ENCODE data around the gene TUSC1. TPM values are rescaled to one million over a fixed set of nuclear protein-coding genes. Genes with fewer than 3 reads are reported as not detected.

Gene TUSC1
- total RNA-seq, 1 experiment from 2014 or later = 22.6 TPM

DNA sequence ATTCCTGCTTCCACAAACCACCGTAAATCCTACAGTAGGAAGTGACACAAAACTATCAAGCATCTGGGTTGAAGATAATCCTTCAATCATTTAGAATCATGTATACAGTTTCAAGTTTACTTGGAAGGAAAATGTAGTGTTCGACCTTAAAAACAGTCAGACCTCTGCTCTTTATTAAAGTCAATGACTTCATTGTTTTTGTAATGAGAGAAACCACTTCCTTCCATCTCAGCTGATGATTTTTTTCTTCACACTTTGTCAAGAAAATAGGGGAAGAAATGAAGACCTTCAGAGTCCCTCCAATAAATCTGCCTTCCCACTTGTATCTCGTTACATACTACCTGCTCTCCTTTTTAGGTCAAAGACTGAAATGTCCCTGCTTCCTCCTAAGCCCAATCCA is 30.1 kb downstream of the TUSC1 start:
- DNase-seq (ENCODE audit: low read depth) = no peak
- in situ Hi-C loops (cut with HindIII; ENCODE audit: low pct_unique_long_range_greater_than_20kb, low sequenced_read_pairs) = no loop called here

- no peak for DNase-seq (ENCODE audit: low read depth)
- in situ Hi-C loops (cut with HindIII; ENCODE audit: low pct_unique_long_range_greater_than_20kb, low sequenced_read_pairs) = no loop called here
Measured at GRCh38 chr9:25636026-25636425, 42.2 kb downstream of the TUSC1 start.

- DNase-seq (ENCODE audit: low read depth) = no peak
- in situ Hi-C loops (cut with HindIII; ENCODE audit: low pct_unique_long_range_greater_than_20kb, low sequenced_read_pairs) = no loop called here
Measured at GRCh38 chr9:25629231-25629630, 49.0 kb downstream of the TUSC1 start.

Data from Caki2 (cell line).